ENCODE data around the gene TBX19.

TBX19 gene

DNA sequence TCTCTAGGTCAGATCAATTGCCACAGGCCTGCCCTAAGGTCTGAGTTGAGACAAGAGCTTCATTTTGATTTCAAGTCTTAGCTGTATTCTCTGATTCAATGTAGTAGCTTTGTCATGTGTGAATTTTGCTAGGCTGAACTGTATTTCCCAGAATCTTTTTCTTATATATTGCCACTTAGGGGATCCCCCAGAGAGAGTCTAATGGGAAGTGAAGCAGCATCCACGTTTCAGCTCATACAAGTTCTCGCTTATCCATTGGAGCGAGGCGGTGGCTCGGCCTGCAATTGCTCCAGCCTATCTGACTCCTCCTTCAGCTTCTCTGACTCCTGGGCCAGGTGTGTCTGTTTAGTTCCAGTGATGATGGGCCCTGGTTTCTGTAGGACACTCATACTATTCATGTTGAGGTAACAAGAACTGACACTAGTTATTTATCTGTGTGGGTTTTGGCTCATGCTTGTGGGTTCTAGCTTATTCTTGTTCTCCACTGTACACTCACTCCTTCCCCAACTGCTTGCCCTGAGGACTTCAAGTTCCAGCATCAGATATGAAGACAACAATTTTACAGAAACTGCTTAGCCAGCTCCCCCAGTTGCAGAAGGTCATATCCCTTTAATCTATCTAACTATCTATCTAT lies 48.2 kb downstream of the TBX19 start:
- no peak for TF ChIP-seq CTCF (IDR thresholded peaks at IDR 0.05; ENCODE audit: insufficient read depth, low read depth, low read length, missing control alignments)

GRCh38 chr1:168330285-168330684 lies 49.6 kb downstream of the TBX19 start:
- TF ChIP-seq CTCF (IDR thresholded peaks at IDR 0.05; ENCODE audit: insufficient read depth, low read depth, low read length, missing control alignments): no peak
- DNase-seq (ENCODE audit: low read depth): no peak
- no peak overlapping the region for H3K4me3 ChIP-seq (ENCODE audit: low read depth, low read length)

More for the DNA sequence above, 48.2 kb downstream of the TBX19 start:
- DNase-seq (ENCODE audit: low read depth): no peak
- H3K4me3 ChIP-seq (ENCODE audit: low read depth, low read length): no peak overlapping the region

DNA sequence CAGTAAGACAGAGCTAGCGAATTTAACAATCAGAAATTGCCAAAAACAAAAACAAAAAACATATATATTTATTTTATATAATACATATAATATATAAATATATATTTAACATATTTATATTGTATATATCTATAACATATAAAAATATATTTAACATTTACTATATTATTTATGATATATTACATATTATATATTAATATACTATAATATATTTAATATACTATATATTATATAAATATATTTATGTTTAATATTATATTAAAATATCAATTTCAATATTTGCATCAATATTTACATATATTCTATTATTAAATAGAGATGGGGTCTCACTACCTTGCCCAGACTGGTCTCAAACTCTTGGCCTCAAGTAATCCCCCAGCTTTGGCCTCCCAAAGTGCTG lies 50.9 kb downstream of the TBX19 start:
- no peak overlapping the region for H3K4me3 ChIP-seq (ENCODE audit: low read depth, low read length)
- no peak for TF ChIP-seq CTCF (IDR thresholded peaks at IDR 0.05; ENCODE audit: insufficient read depth, low read depth, low read length, missing control alignments)
- no peak for DNase-seq (ENCODE audit: low read depth)

DNA sequence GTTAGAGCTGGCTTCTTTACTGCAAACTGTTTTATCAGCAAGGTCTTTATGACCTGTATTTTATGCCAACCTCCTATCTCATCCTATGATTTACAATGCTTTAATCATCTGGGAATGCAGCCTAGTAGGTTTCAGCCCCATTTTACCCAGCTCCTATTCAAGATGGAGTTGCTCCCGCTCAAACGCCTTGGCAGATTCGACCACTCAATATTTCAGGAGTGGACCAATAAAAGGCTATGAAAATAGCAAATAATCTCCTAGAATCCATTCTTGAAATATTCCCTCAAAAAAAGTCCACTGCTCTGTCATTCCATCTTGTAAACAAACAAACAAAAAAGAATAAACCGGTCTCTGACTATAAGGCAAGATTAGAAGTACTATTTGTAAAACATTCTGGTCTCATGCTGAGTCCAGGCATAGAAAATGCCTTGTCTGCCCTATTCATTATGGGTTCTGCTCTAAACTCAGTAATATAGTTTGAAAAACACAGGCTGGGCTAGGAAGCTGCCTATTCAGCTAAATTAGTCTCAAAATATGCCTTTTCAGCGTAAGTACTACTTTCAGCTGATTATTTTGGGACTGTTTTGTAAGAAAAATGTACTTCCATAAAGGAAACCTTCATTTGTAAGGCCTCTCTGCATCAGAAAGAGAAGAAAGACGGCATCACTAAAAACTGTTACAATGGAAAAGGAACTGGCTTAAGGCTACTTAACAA lies 53.0 kb downstream of the TBX19 start:
- no peak for TF ChIP-seq CTCF (IDR thresholded peaks at IDR 0.05; ENCODE audit: insufficient read depth, low read depth, low read length, missing control alignments)
- H3K4me3 ChIP-seq (ENCODE audit: low read depth, low read length): no peak overlapping the region
- no peak for DNase-seq (ENCODE audit: low read depth)

DNA sequence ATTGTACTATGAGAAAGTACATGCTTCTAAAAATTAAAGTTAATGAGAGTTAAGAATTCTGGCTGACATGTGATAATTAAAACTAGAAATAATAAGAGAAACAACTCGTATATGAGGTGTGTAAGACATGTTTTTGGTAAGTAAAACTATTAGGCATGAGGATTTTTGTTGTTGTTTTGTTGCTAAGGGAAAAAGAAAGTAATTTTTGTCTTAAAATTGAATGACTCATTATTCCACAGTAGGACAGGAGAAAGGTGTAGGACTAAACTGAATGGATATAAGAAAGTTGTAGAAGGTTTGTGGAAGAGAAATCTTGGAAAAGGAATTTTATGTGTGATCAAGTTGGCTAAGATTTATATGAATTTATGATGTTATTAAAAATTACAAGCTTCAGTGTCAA lies 54.8 kb downstream of the TBX19 start:
- no peak overlapping the region for H3K4me3 ChIP-seq (ENCODE audit: low read depth, low read length)
- no peak for DNase-seq (ENCODE audit: low read depth)
- TF ChIP-seq CTCF (IDR thresholded peaks at IDR 0.05; ENCODE audit: insufficient read depth, low read depth, low read length, missing control alignments): no peak

GRCh38 chr1:168338589-168339503 lies 58.2 kb downstream of the TBX19 start:
- no peak for DNase-seq (ENCODE audit: low read depth)
- no peak overlapping the region for H3K4me3 ChIP-seq (ENCODE audit: low read depth, low read length)
- TF ChIP-seq CTCF (IDR thresholded peaks at IDR 0.05; ENCODE audit: insufficient read depth, low read depth, low read length, missing control alignments): no peak

Data from GM12865 (cell line).